GM10847 (cell line): Measurements from ENCODE around the gene DHX29.

Source experiments
- POLR2A ChIP-seq: IDR thresholded peaks from 2 replicates; pipeline ENCODE4 v1.6.1; 2011; ENCODE audit not compliant: insufficient read length; ENCODE audit errors: extremely low read depth

DHX29 gene

GRCh38 chr5:55307383-55308253 is at the start of gene DHX29, which contains the start of gene MTREX:
Gene DHX29 (minus strand): TSS chr5:55307694. CDS start chr5:55307573, 121 bp downstream.
Gene MTREX (plus strand): TSS chr5:55307989. CDS start chr5:55308014, 25 bp downstream.
- TF ChIP-seq POLR2A = peak; percentile 34

GRCh38 chr5:55356896-55357295 is 49.4 kb upstream of the DHX29 start:
- TF ChIP-seq POLR2A = no peak

- no peak for TF ChIP-seq POLR2A
Measured at GRCh38 chr5:55350754-55351153, 43.3 kb upstream of the DHX29 start.

GRCh38 chr5:55347786-55348185 is 40.3 kb upstream of the DHX29 start:
- TF ChIP-seq POLR2A = no peak

GRCh38 chr5:55345327-55345726 is 37.8 kb upstream of the DHX29 start:
- no peak for TF ChIP-seq POLR2A

GRCh38 chr5:55344392-55344992 is 37.0 kb upstream of the DHX29 start:
- TF ChIP-seq POLR2A = no peak

GRCh38 chr5:55343609-55344008 is 36.1 kb upstream of the DHX29 start:
- no peak for TF ChIP-seq POLR2A

- no peak for TF ChIP-seq POLR2A
Measured at GRCh38 chr5:55343107-55343506, 35.6 kb upstream of the DHX29 start.

GRCh38 chr5:55338810-55339243 is 31.3 kb upstream of the DHX29 start:
- TF ChIP-seq POLR2A = no peak

GRCh38 chr5:55338092-55338613 is 30.7 kb upstream of the DHX29 start:
- TF ChIP-seq POLR2A = no peak

GRCh38 chr5:55333811-55334210 is 26.3 kb upstream of the DHX29 start:
- TF ChIP-seq POLR2A = no peak

- no peak for TF ChIP-seq POLR2A
Measured at GRCh38 chr5:55333017-55333416, 25.5 kb upstream of the DHX29 start.

- no peak for TF ChIP-seq POLR2A
Measured at GRCh38 chr5:55331321-55331720, 23.8 kb upstream of the DHX29 start.

- no peak for TF ChIP-seq POLR2A
Measured at GRCh38 chr5:55327281-55327680, 19.8 kb upstream of the DHX29 start.

GRCh38 chr5:55325621-55326020 is 18.1 kb upstream of the DHX29 start:
- TF ChIP-seq POLR2A = no peak

- TF ChIP-seq POLR2A = no peak
Measured at GRCh38 chr5:55324815-55325418, 17.4 kb upstream of the DHX29 start.
